BLaER1 (cell line): Measurements from ENCODE around the gene FBF1.

Experiments
- H3K27ac ChIP-seq: shearing (Covaris generic); formaldehyde crosslinking; 2 replicates; pipeline ENCODE4 v1.8.1; 2022
- H3K27me3 ChIP-seq: shearing (Covaris generic); formaldehyde crosslinking; 2 replicates; pipeline ENCODE4 v1.8.1; 2022
- H3K36me3 ChIP-seq: shearing (Covaris generic); formaldehyde crosslinking; 2 replicates; pipeline ENCODE4 v1.8.1; 2022
- H3K4me1 ChIP-seq: shearing (Covaris generic); formaldehyde crosslinking; 2 replicates; pipeline ENCODE4 v1.8.1; 2022
- H3K4me2 ChIP-seq: shearing (Covaris generic); formaldehyde crosslinking; 2 replicates; pipeline ENCODE4 v1.8.1; 2022
- H3K4me3 ChIP-seq: shearing (Covaris generic); formaldehyde crosslinking; 2 replicates; pipeline ENCODE4 v1.8.1; 2022
- H3K9ac ChIP-seq: shearing (Covaris generic); formaldehyde crosslinking; 2 replicates; pipeline ENCODE4 v1.8.1; 2022
- H3K9me3 ChIP-seq: shearing (Covaris generic); formaldehyde crosslinking; 2 replicates; pipeline ENCODE4 v1.8.1; 2022
- H4K20me1 ChIP-seq: shearing (Covaris generic); formaldehyde crosslinking; 2 replicates; pipeline ENCODE4 v1.8.1; 2022
- Cebpa-rat ChIP-seq: shearing (Covaris generic); IDR thresholded peaks from 2 replicates; pipeline ENCODE4 v1.8.1; 2022

Gene FBF1

DNA sequence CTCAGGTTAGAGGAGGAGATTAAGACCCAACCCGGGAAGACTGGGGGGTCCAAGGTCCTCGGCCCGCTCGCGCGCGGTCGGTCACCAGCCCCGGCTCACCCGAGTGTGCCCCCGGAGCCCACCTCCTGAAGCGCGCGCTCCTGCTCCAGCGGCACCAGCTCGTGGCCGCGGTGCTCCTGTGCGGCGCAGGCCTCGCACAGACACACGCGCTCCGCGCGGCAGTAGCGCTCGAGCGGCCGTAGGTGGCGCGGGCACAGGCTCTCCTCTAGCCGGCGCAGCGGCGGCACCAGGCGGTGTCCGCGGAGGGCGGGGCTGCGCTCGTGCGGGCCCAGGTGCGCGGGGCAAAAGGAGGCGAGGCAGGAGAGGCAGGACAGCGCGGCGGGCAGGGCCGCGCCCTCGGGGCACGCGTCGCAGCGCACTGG is 63.1 kb downstream of the FBF1 start:
- Histone ChIP-seq H3K9me3 (no peaks in the 10 kb centered on the region), H3K4me1 (peaks cover 84% of the 10 kb centered on the region), H3K4me2 (peak overlapping the region; percentile 93), H3K36me3 (no peaks in the 10 kb centered on the region), H3K4me3 (peak overlapping the region; percentile 63), H3K9ac (peak overlapping the region; percentile 49), H3K27ac (peak overlapping the region; percentile 28), H3K27me3 (peaks cover 52% of the 10 kb centered on the region), H4K20me1 (no peaks in the 10 kb centered on the region; the same call in 1 of the 2 replicates)
- TF ChIP-seq Cebpa-rat, result no peak

DNA sequence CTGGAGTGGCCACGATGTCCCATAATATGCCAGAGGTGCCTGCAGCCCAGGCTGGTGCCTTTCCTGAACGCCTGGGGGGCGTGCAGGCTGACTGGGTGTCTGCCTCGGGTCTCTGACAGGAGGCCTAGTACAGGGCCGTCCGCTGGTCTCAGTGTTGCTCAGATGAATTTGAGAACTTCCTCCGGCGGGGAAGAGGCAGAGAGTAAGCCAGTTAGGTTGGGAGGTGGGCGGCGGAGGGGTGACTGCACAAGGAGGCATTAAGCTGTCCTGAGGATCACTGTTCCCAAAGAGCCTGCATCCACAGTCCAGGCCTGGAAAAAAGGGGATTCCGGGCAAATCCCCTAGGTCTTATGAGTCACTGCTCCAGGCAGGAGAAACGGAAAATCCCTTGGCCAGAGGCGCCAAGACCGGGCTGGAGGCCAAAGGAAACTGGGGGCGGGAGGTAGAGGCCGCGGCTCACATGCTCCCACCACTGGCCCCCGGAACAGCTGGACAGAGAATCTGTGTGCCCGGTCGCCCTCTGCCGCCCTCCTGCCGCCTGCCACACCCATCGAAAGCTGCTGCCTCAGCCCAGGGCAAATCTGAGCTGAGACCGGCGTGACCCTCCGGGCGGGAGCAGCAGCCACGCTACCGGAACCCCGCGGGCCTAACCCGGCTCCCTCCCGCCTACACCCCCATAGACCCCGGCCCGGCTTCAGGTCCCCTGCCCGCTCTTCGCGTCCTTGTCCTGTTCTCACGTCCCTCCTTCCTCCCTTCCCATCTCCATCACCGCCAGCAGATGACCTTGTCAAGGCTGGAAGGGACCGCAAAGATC is 63.7 kb downstream of the FBF1 start:
- Histone ChIP-seq H3K36me3 (no peaks in the 10 kb centered on the region), H3K4me3 (peak overlapping the region; percentile 63), H4K20me1 (no peaks in the 10 kb centered on the region; the same call in 1 of the 2 replicates), H3K9me3 (no peaks in the 10 kb centered on the region), H3K27ac (peak overlapping the region; percentile 40), H3K27me3 (peaks cover 52% of the 10 kb centered on the region), H3K4me2 (peak overlapping the region; percentile 93), H3K9ac (peak overlapping the region; percentile 49), H3K4me1 (peaks cover 84% of the 10 kb centered on the region)
- TF ChIP-seq Cebpa-rat, result no peak

DNA sequence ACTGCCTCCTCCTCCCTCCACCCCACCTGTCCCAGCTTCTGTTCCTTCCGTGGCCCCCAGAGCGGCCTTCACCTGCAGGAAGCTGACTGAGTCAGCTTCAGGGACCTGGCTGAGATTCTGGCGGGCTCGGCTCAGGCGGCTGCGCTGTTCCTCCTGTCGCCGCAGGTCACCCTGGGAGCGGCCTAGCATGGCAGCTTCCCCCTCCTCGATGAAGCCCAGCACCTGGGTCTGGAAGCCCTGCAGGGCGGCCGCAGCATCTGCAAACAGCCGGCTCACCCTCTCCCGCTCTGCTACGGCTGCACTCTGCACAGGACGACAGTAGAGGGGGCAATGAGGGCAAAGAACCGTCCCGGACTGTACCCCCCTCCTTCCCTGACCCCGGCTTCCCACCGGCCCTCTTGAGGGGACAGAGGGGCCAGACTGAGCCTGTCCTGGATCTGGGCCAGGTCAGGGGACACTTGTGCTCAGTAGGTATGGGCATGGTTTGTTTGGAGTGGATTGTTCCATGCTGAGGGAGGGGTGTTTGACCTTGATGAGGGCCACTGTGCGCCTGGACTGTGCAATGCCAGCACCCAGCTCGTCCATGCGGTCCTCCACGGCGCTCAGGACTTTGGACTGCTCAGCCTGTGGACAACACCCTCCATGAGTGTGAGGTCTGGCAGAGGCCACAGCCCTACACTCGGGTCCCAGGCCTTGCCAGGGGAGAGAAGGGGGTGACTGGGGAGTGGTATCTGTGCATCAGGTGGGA is 64.5 kb downstream of the FBF1 start:
- H3K4me1 ChIP-seq, result peaks cover 82% of the 10 kb centered on the region
- no peak for TF ChIP-seq Cebpa-rat
- no peaks in the 10 kb centered on the region for H3K36me3 ChIP-seq
- peaks cover 52% of the 10 kb centered on the region for H3K27me3 ChIP-seq
- H3K9me3 ChIP-seq, result no peaks in the 10 kb centered on the region
- H3K27ac ChIP-seq, result peak overlapping the region; percentile 66
- peak overlapping the region; percentile 63 for H3K4me3 ChIP-seq
- peak overlapping the region; percentile 55; the same call in 1 of the 2 replicates for H3K9ac ChIP-seq
- peak overlapping the region; percentile 93 for H3K4me2 ChIP-seq
- no peaks in the 10 kb centered on the region; the same call in 1 of the 2 replicates for H4K20me1 ChIP-seq

DNA sequence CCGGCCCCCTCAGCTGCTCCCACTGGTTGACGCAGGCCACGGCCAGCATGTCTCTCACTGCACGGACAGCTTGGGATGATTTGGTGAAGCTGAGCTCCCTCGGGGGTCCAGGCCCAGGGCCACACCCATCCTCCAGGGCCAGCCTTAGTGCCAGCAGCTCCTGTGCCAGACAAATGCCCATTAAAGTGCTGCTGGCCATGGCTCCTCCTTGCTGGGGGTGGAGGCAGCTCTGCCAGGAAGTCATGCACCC is 65.0 kb downstream of the FBF1 start:
- Histone ChIP-seq H3K9me3 (no peaks in the 10 kb centered on the region), H3K36me3 (no peaks in the 10 kb centered on the region), H3K27me3 (peaks cover 52% of the 10 kb centered on the region), H3K4me3 (peak overlapping the region; percentile 63; the same call in 1 of the 2 replicates), H4K20me1 (no peaks in the 10 kb centered on the region; the same call in 1 of the 2 replicates), H3K4me2 (peak overlapping the region; percentile 93), H3K27ac (peak overlapping the region; percentile 66), H3K4me1 (peaks cover 77% of the 10 kb centered on the region), H3K9ac (peak overlapping the region; percentile 55; the same call in 1 of the 2 replicates)
- TF ChIP-seq Cebpa-rat, result no peak

DNA sequence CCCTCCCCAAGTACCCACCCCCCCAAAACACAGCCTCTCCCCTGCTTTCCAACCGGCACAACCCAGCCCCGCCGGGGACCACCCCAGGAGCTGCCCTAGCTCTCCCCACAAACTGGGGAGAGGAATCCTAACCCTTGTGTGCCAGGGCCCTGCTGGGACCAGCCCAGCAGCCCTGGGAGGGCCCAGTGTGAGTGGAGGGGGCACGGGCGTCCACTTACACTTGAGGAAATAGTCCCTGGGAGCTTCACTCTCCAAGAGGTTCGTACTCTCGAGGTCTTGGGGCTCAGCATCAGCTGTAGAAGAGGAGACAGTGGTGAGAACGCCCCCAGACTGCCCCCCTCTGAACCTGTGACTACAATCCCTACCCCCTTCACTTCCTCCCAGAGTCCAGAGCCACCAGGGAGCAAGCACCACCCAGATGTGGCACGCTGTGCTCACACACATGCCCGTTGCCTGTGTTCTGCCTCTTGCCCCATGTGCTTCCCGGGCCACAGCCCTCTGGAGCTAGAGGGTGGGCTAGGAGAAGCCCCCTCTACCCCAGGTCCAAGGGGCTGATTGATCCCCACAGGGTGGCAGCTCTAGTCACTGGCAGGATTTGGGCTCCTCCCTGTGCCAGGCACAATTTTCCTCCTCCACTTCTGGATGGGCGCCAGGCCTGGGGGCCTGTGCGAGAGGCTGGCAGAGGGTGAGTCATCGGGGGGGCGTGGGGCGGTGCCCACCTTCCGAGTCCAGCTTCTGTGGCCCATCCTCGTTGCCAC is 65.5 kb downstream of the FBF1 start:
- Histone ChIP-seq H3K4me2 (peak overlapping the region; percentile 93), H3K27me3 (peaks cover 47% of the 10 kb centered on the region), H4K20me1 (no peaks in the 10 kb centered on the region; the same call in 1 of the 2 replicates), H3K4me3 (peak overlapping the region; percentile 63; the same call in 1 of the 2 replicates), H3K9me3 (no peaks in the 10 kb centered on the region), H3K27ac (peak overlapping the region; percentile 66), H3K4me1 (peaks cover 72% of the 10 kb centered on the region), H3K9ac (peak overlapping the region; percentile 55; the same call in 1 of the 2 replicates), H3K36me3 (no peaks in the 10 kb centered on the region)
- TF ChIP-seq Cebpa-rat, result no peak

DNA sequence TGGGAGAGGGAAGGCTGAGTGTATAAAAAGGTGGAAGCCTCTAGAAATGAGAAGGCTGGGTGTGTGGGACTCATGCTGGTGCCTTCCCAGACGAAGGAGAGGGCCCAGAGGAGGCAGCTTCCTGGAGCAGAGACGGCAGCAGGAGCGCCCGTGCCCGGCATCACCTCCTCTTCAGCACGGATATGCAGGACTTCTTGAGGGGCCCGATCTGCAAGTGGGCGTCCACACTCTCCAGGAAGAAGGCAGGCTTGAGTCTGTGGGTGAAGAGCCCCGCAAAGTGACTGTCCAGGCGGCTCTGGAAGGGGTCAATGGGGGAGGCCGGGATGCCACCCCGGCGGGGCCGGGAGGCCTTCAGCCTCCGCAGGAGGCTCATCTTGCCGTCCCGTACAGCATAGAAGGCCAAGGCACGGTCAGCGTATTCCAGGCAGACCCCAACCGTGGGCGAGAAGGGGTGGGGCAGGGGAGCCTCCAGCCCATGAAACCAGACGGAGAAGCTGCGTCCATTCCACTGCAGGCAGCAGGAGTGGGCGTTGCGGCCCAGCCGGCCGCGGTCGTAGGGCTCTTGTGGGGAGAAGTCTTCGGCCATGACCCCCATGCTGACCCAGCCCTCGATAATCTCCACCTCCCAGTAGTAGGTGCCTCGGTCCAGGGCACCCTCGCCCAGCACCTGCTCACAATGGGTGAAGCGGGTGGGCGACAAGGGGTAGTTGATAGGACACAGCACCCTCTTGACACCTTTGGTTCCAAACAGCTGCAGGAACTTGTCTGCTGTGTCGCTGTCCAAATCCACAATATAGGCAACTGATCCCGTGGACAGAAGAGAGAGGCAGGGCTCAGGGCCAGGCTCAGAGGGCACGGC is 66.3 kb downstream of the FBF1 start:
- TF ChIP-seq Cebpa-rat, result no peak
- Histone ChIP-seq H3K4me1 (peaks cover 75% of the 10 kb centered on the region), H3K4me2 (peak overlapping the region; percentile 93; the same call in 1 of the 2 replicates), H3K4me3 (no peak overlapping the region), H3K9ac (no peak overlapping the region), H3K27ac (peak overlapping the region; percentile 66; the same call in 1 of the 2 replicates), H3K36me3 (no peaks in the 10 kb centered on the region), H3K9me3 (no peaks in the 10 kb centered on the region), H3K27me3 (peaks cover 39% of the 10 kb centered on the region), H4K20me1 (no peaks in the 10 kb centered on the region; the same call in 1 of the 2 replicates)

DNA sequence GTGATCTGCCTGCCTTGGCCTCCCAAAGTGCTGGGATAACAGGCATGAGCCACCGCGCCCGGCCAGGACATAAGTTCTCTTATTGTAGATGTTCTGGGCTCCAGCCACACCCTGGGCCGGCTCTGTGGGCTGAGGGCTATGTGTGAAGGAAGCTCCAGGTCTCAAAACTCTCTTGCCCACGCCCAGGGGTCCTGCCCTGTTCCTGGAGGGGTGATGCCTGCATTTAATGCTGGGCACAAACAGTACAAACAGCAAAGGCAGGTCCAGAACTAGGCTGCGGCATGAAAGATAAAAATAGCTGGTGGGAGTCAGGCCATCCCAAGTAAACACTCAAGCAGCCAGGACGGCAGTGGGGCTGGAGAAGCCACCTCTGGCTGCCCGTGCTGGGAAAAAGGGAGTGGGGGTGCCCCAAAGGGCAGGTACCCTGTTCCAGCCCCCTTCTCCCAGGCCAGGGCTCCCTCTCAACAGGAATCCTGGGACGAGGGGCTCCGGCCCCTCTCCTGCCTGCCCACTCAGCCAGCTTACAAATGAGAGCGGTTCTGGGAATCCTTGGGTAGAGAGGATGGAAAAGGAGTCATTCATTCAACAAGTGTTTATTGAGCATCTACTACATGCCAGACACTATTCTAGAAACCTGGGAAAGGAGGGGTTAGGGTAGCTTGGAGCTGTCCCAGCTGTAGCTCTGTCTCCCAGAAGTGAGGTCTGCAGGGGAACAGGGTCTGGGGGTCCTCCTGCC is 67.1 kb downstream of the FBF1 start:
- Histone ChIP-seq H4K20me1 (no peaks in the 10 kb centered on the region), H3K27ac (0 out of 2 replicates have a peak overlapping the region, but pooled peaks have one; percentile 80), H3K4me3 (no peak overlapping the region), H3K9me3 (no peaks in the 10 kb centered on the region), H3K27me3 (peaks cover 31% of the 10 kb centered on the region), H3K4me2 (peak overlapping the region; percentile 88; the same call in 1 of the 2 replicates), H3K9ac (no peak overlapping the region), H3K4me1 (peaks cover 73% of the 10 kb centered on the region), H3K36me3 (no peaks in the 10 kb centered on the region)
- no peak for TF ChIP-seq Cebpa-rat
